Osteocyte (in vitro differentiated cells): ENCODE data around the gene FSTL5. TPM values are rescaled to one million over a fixed set of nuclear protein-coding genes. Genes with fewer than 3 reads are reported as not detected.

Experiments
- DNase-seq: peaks from one replicate; pipeline ENCODE4 v3.0.0; 2021; ENCODE audit warnings: mixed read lengths; ENCODE audit not compliant: unreplicated experiment; ENCODE audit errors: extremely low spot score
- H3K27ac Mint-ChIP-seq: one replicate; pipeline ENCODE4 v1.8.0; 2021; ENCODE audit warnings: mild to moderate bottlenecking, mixed read lengths; ENCODE audit not compliant: unreplicated experiment
- H3K27me3 Mint-ChIP-seq: one replicate; pipeline ENCODE4 v1.8.0; 2021; ENCODE audit warnings: mixed read lengths; ENCODE audit not compliant: unreplicated experiment
- H3K36me3 Mint-ChIP-seq: one replicate; pipeline ENCODE4 v1.8.0; 2021; ENCODE audit warnings: mixed read lengths; ENCODE audit not compliant: unreplicated experiment
- H3K4me1 Mint-ChIP-seq: one replicate; pipeline ENCODE4 v1.8.0; 2021; ENCODE audit warnings: mixed read lengths; ENCODE audit not compliant: unreplicated experiment
- H3K4me3 Mint-ChIP-seq: one replicate; pipeline ENCODE4 v1.8.0; 2021; ENCODE audit warnings: mild to moderate bottlenecking, moderate library complexity, mixed read lengths; ENCODE audit not compliant: unreplicated experiment
- H3K9me3 Mint-ChIP-seq: one replicate; pipeline ENCODE4 v1.8.0; 2021; ENCODE audit warnings: mixed read lengths; ENCODE audit not compliant: unreplicated experiment
- total RNA-seq: library from RNA; stranded (reverse); gene quantifications from 2 replicates; pipeline ENCODE4 v1.2.1, GENCODE V29; 2021
- TF ChIP-seq, protein P1 (sequence below): fragments of 200-600 bp; sonication (generic); IDR thresholded peaks from 2 replicates; pipeline ENCODE4 v1.5.0; 2021; ENCODE audit warnings: antibody characterized with exemption, mild to moderate bottlenecking, moderate library complexity

FSTL5 gene
- total RNA-seq, 1 donor from 2014 or later: 0.11 TPM

DNA sequence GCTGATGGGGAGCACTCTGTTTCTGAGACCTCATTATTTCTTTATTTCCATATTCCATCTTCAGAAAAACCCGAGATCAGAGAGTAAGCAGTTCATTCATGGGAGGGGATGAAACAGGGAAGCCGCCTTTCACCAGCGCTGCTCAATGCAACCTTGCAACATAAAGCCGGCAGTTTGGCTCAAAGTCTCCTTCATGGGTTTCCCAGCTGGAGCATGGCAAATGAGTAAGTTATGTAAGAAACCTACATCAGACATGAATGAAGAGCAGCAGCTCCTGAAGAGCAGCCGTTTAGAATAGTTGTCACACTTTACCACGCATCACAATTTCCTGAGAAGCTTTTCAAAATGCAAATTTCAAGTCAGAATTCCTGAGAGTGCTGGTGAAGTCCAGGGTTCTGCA is 578.8 kb downstream of the FSTL5 start:
- Mint-ChIP-seq H3K4me1 (peaks cover 9% of the 10 kb centered on the region), H3K4me3 (no peak overlapping the region), H3K9me3 (no peaks in the 10 kb centered on the region), H3K27ac (no peak overlapping the region), H3K27me3 (peaks cover 39% of the 10 kb centered on the region), H3K36me3 (peaks cover 2% of the 10 kb centered on the region)
- TF ChIP-seq, protein P1, sequence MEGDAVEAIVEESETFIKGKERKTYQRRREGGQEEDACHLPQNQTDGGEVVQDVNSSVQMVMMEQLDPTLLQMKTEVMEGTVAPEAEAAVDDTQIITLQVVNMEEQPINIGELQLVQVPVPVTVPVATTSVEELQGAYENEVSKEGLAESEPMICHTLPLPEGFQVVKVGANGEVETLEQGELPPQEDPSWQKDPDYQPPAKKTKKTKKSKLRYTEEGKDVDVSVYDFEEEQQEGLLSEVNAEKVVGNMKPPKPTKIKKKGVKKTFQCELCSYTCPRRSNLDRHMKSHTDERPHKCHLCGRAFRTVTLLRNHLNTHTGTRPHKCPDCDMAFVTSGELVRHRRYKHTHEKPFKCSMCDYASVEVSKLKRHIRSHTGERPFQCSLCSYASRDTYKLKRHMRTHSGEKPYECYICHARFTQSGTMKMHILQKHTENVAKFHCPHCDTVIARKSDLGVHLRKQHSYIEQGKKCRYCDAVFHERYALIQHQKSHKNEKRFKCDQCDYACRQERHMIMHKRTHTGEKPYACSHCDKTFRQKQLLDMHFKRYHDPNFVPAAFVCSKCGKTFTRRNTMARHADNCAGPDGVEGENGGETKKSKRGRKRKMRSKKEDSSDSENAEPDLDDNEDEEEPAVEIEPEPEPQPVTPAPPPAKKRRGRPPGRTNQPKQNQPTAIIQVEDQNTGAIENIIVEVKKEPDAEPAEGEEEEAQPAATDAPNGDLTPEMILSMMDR: no peak
- DNase-seq: no peak

GRCh38 chr4:161583549-161583948 is 580.3 kb downstream of the FSTL5 start:
- Mint-ChIP-seq H3K27ac (no peak overlapping the region), H3K9me3 (no peaks in the 10 kb centered on the region), H3K4me1 (peaks cover 10% of the 10 kb centered on the region), H3K4me3 (no peak overlapping the region), H3K27me3 (peaks cover 35% of the 10 kb centered on the region), H3K36me3 (peaks cover 2% of the 10 kb centered on the region)
- TF ChIP-seq, protein P1: no peak
- DNase-seq: no peak

DNA sequence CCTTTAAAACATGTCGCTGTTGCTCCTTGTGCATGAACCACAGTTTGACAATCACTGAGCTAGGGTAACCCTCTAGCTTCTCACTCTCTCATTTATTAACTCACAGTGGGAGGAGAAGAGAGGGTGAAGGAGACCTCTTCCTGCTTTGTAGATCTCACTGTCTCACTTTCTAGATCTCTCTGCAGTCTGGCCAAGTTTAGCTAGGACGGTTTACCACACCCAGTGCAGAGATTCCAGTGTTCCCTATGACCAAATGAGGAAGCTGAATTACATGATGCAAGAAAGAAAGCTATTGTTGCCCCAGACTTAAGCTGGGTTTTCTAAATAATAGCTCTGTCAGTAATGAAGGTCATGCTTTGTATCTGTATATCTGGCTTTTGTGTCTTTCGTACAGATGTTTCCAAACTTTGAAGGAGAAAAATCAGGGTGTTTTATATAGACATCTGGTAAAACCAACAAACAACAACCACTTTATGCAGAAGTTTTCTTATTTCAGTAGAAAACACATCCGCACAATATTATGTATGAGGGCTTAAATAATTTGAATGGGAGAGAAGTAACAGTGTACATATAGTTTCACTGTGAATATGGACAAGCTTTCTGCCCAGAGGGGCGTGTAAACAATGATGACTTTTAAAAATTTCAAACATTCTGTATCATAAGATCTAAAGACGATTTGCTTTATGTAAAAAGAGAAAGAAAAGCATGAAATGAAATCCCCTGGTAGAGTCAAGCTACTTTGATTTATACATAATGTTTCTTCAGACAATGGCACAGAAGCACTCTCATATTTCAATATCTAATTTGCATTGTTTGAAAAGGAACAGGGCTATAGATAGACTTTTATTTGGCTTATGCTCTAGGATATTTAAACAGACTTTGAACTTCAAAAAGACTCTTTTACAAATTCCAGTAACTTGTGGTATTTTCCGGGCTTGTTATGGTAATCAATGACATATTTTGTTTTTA is 582.3 kb downstream of the FSTL5 start:
- H3K9me3 Mint-ChIP-seq: no peaks in the 10 kb centered on the region

DNA sequence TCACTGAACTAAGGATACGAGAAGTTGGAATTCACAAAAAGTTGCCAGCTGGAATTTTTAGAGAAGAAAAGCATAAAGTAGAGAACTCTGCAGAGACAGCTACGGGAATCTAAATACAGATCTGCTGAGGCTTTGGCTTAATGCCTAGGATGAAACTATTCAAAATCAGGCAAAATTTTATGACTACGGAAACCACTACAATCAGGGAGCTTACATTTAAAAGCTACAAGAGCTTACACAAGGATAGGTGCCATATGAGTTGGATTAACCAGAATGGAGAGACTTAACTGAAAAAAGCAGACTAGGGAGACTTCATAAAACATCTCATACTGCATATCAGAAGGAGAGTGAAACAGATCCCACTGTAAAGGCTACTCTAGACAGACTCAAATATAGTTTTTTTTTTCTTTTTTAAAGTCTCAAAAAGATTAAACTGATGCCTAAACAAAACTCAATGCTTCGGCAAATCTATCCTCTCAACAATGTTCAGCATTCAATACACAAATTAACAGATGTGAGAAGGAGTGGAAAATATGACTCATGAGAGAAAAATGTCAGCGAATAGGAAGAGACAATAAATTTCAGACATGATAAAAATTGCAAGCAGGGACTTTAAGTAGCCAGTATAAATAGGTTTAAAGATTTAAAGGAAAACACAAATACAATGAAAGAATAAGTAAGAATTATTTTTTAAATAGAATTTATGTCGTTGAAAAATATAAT is 586.1 kb downstream of the FSTL5 start:
- peaks cover 5% of the 10 kb centered on the region for H3K9me3 Mint-ChIP-seq
- H3K4me1 Mint-ChIP-seq: peaks cover 34% of the 10 kb centered on the region
- no peak for DNase-seq
- H3K36me3 Mint-ChIP-seq: no peaks in the 10 kb centered on the region
- TF ChIP-seq, protein P1: no peak
- H3K4me3 Mint-ChIP-seq: peak overlapping the region; percentile 54
- H3K27me3 Mint-ChIP-seq: no peaks in the 10 kb centered on the region
- peak overlapping the region; percentile 87 for H3K27ac Mint-ChIP-seq

More for the DNA sequence above, 582.3 kb downstream of the FSTL5 start:
- TF ChIP-seq, protein P1: no peak
- Mint-ChIP-seq H3K4me1 (peaks cover 30% of the 10 kb centered on the region), H3K27me3 (peaks cover 31% of the 10 kb centered on the region), H3K36me3 (peaks cover 2% of the 10 kb centered on the region), H3K4me3 (no peak overlapping the region), H3K27ac (no peak overlapping the region)
- DNase-seq: no peak

DNA sequence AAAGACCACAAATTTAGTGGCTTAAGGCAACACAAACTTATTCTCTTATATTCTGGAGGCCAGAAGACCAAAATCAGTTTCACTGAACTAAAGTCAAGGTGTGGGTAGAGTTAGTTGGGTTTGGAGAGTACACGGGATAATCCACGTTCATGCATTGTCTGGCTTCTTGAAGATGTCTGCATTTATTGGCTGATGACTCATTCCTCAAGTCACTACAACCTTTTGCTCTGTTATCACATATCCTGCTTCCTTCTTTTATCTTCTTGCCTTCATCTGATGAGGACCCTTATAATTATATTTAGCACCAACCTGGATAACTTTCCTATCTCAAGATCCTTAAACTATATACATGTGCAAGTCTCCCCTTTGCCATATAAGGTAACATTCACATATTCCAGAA is 590.0 kb downstream of the FSTL5 start:
- H3K4me3 Mint-ChIP-seq: no peak overlapping the region
- H3K27me3 Mint-ChIP-seq: no peaks in the 10 kb centered on the region
- peaks cover 25% of the 10 kb centered on the region for H3K4me1 Mint-ChIP-seq
- no peak for DNase-seq
- no peak overlapping the region for H3K27ac Mint-ChIP-seq
- TF ChIP-seq, protein P1: no peak
- H3K9me3 Mint-ChIP-seq: peaks cover 5% of the 10 kb centered on the region
- no peaks in the 10 kb centered on the region for H3K36me3 Mint-ChIP-seq
